GM19025 (cell line): ENCODE measurements around the gene NPC1.

Experiments
- ATAC-seq: cut with Tn5 transposase; IDR thresholded peaks from one replicate; pipeline ENCODE4 v1.9.1; 2021; ENCODE audit warnings: mild to moderate bottlenecking, low read depth, moderate library complexity; ENCODE audit not compliant: unreplicated experiment

Gene NPC1

DNA sequence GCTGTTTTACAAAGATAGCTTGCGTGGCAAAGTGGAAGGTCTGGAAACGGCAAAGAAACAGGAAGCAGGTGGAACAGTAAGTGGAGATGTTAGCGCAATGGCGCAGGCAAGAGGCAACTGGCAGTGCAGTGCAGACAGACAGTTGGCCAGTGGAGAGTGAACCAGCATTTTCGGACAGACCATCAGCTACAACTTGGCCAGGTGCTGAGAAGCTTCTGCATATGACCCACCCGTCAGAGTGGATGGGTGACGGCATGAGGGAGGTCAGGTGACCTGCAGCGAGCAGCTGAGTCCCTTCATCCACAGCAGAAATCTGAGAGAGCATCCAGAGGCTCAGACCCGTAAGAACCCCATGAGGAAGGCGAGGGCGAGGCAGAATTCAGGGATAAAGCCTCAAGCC, 33.8 kb downstream of the NPC1 start:
- no peak for ATAC-seq

DNA sequence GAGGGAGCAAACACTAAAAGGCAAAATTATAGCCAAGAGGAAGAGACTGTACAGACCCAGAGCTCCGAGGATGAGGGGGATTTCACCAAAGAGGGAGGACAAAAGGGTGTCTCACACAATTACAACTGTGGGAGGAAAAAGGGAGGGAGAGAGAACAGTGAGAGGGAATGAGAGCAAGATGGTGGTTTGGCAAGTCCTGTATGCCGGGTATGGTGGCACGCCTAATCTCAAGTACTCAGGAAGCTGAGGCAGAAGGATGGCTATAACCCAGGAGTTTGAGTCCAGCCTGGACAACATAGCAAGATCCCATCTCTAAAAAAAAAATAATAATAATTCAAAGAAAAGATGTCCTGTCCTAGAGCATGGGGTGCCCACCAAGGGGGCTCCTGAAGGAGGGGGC, 34.3 kb downstream of the NPC1 start:
- ATAC-seq: no peak

DNA sequence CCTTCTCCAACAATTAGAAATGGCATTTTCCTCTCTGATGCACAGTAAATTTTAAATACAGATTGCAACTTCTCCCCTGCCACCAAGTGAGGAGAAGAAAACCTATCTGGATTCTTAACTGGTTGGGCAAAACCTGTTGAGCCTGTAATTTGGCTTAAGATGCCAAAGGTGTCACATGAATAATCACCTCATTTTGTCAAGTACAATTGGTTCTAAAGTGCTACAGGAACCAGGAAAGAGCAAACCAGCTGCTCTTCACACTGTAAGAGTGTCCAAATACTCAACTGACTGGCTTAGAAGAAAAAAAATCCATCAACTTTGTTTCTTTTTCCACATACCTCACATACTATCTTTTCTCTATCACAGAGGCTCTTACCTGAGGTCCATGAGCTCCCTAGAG, 35.4 kb downstream of the NPC1 start:
- no peak for ATAC-seq

DNA sequence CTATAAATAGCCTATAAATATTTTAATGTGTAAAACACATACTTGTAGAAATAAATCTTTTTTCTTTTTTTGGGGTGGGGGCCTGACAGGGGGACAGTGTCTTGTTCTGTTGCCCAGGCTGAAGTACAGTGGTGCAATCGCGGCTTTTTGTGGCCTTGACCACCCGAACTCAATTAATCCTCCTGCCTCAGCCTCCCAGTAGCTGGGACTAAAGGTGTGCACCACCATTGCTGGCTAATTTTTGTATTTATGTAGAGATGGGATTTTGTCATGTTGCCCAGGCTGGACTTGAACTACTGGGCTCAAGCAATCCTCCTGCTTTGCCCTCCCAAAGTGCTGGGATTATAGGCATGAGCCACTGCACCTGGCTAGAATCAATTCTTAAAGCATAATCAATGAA, 37.6 kb downstream of the NPC1 start:
- ATAC-seq: no peak

DNA sequence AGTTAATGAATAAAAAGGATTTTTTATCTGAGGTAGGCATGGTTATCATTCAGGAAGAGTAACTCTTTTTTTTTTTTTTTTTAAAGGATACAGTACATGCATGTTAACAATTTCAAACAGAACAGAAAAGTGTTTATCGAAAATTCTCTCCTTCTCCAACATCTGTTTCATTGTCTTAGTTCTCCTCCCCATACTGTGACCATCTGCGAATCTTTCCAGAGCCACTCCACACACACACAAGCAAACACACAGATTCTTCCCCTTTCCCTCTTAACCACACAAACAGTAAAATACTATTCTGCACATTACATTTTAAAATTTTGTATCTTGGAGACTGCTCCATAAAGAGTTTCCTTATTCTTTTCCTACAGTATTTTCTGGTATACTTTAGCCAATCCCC, 38.0 kb downstream of the NPC1 start:
- no peak for ATAC-seq

DNA sequence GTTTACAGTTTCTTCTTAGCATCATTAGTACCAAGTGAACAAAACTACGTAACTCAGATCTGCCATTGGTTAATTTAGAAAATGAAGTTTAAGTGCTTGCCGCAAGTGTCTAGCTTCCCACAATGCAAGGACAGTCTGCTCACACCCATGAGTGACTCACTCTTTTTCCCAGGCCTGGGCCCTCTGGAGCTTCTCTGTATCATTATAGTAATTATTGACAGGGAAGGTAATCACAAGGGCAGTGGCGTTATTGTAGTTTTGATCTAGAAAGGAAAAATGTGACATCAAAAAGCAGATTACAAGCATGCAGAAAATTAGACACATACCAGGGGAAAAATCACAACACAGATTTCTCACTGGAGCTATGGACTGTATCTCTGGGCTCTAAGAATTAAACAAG, 38.5 kb downstream of the NPC1 start:
- ATAC-seq: no peak

DNA sequence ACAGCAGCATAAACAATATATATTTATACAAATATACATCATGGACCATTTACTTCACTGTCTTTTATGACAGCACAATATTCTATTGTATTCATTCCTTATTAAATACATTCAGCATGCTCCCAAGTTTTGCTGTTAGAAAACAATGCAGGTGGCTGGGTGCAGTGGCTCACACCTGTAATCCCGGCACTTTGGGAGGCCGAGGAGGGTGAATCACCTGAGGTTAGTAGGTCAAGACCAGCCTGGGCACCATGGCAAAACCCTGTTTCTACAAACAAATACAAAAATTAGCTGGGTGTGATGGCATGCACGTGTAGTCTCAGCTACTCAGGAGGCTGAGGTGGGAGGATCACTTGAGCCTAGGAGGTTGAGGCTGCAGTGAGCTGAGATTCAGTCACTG, 39.0 kb downstream of the NPC1 start:
- no peak for ATAC-seq

DNA sequence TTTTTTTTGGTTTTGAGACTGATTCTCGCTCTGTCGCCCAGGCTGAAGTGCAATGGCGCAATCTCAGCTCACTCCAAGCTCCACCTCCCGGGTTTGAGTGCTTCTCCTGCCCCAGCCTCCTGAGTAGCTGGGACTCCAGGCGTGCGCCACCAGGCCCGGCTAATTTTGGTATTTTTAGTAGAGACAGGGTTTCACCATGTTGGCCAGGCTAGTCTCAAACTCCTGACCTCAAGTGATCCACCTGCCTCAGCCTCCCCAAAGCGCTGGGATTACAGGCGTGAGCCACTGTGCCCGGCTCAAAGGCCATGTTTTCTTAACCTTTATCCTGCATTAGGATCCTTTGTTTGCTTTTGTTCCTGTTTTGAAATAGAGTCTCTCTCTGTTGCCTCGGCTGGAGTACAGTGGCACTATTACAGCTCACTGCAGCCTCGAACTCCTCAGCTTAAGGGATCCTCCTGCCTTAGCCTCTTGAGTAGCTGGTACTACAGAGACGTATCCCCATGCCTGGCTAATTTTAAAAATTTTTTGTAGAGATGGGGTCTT, 41.0 kb downstream of the NPC1 start:
- ATAC-seq: no peak

DNA sequence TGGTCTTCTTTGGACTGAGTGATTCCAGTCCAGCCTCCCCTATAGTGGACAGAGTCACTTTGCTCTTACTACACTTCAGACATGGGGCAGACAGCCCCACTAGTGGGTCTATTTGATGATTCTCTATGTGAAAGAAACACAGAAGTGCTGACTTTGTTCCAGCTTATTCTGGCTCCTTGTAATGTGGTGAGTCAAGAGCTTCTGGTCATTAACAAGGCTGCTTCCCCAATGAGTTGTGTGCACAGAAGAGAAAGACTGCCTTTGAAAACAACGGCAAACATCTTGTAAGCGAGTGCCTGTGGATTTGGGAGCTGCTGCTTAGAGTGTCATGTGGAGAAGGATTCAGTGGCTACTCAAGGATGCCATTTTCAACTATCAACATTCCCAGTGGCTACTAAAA, 43.8 kb downstream of the NPC1 start:
- no peak for ATAC-seq

DNA sequence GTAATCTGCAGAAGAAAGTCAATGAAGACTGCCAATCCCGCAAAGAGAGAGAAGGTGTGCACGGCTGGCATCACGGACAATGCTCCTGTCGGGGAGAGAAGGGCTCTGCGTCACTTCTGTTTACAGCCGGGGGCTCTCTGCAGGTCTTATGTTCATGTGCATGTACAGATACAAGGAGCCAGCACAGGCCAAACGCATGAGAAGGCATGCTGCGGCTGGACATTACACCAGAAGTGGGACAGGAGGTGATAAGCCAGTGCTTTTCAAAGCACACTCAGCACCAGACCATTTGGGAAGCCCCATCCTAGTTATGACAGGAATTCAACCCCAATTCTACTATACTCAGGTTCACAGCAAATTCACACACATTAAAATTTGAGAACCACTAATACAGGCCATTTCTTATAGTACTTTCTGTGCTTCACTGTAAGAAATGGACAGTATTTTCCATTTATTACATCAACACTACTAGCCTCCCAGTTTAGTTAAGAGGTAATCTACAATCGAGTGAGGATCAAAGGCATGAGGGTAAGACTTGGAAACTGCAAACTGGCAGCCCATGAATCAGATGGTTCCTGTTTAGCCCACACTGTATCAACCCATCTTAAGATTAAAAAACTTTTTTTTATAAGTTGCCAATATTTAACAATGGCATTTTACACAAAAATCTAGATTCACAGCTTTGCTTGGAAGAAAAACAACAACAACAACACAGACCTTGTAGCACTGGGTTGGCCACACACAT, 44.8 kb downstream of the NPC1 start:
- no peak for ATAC-seq

DNA sequence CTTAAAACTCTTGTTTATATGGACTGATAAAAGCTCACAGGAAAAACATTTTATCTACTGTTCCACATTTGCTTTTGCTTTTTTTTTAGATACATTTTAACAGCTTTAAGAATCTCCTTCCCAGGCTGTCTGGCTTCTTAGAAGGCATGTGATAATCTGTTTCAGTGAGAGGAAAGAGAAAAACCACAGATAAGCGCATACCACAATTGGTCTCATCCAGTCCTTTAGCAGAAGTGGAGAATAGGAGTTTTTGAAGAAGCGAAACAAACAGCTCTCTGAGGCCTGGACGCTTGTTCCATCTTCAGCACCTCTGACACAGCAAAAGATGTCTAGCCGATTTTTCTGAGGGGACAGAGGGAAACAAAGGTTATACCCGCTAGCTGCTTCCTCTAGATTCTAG, 45.4 kb downstream of the NPC1 start:
- ATAC-seq: no peak

DNA sequence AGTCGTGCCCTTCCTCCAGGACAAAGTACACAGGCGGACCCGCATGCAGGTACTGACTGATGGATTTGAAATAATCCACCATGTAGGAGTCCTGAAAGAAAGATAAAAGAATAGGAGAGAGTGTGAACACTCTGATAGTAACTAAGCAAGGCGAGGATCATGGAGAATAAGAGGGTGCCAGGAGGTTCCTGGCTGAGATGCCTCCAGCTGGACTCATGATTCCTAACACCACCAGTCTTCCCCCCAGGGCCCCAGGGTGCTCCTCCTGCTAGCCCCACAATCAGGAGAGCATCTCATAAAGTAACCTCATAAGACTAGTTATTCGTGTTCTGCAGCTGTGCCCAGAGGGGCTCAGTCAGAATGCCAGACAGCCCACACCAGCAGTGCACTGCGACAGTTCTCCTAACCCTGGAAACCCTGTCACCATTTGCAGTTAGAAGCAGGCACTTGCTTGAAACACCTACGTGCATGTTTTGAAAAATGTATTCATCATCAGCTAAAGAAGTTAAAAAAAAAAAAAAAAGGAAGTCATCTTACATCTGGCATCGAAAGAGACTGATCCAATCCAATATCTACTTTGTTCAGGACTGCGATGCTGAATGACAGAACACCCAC, 46.3 kb downstream of the NPC1 start:
- no peak for ATAC-seq

DNA sequence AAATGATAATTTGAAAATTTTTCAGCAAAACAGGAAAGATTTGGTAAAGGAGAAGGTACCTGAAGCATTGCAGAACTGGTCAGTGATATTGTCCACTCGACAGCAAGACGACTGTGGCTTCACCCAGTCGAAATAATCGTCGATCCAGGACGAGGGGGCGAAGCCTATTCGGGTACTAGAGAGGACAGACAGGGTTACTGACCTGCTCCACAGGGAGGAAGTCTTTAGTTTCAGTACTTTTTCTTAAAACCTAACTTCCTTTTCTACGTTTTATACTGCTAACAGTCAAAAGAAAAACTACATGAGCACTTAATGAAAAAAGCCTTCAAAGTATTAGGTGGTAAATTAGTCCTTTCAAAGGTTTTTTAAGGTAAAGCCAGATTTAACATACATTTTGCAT, 47.0 kb downstream of the NPC1 start:
- no peak for ATAC-seq

DNA sequence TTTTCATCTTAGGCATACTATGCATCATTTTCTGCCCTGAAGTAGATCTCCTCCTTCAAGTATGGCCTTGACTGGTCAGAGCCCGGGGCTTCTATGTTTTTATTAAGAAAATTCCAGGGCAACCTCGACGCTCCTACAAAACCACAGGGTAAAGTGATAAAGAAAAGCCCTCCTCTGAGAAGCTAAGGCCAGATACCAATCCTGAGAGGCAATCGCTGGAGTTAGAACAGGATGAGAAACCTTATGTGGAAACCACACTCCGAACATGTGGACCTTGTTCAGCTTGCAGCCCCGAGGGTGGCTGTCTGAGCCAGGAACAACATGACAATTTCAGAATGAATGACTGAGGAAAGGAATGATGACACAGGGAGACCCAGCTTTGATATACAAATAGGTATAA, 47.4 kb downstream of the NPC1 start:
- no peak for ATAC-seq

DNA sequence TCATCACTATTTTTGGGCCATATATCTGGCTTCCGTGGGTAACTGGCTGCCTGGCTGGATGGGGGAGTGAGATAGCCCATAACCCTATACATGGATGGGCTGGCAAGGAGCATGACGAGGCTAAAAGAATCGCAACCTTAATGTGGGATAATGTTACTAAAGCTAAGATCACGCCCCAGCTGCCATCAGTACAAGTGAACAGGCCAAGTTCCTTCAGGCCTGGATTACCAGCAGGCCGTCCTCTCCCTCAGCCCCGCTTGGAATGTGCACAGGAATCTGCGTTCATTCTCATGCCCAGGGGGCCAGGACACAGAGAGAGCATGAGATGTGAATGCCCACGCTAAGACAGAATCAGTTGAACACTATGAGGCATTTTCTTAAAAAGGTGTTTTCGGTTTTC, 48.3 kb downstream of the NPC1 start:
- no peak for ATAC-seq

DNA sequence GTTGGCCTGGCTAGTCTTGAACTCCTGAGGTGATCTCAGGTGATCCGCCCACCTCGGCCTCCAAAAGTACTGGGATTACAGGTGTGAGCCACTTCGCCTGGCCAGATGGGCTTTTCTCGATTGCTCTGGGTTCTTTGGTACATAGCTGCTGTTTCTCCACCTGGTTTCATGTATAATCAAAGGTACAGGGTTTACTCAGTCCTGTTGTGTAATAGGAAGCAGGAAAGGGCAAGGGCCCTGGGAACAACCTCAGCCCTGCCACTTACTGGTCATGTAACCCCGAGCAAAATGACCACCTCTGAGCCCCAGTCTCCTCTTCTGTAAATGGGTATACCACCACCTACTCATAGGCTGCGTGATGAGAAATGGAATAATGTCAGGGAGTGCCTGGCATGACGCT, 49.0 kb downstream of the NPC1 start:
- ATAC-seq: no peak

DNA sequence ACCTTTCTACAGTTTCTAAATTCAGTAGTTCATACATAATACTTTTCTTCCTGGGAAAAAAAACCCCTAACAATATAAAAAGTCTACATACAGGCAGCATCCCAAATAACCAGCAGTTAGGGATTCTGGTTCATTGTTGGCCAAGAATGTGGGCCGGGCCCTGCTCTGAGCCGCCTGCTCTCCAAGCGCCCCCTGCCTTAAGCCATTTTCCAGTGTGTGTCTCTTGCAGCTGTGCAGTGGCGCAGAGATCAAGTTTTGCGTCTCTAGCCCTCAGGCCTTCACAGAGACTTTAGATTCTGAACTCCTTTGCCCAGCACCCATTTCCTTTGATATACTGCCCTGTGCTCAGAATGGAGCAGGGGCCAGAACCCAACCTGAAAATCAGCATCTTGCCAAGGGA, 50.1 kb downstream of the NPC1 start:
- no peak for ATAC-seq

DNA sequence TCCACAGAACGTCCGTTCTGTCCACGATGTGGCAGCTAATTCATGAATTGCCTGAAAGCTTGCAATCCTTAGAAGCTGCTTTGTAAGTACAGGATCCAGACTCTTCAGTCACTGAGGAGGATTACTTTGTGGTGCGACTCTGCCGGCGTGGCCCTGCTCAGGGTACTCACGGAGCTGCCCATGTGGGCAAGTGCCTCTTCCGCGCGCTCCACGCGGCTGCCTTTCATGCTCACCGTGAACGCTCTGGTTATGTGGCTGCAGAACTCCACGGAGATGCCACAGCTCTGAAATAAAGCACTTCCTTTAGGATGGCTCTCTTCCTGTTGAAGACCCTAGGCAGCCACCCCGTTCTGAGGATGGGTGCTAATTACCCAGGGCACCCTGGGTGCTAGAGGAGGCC, 52.0 kb downstream of the NPC1 start:
- no peak for ATAC-seq

DNA sequence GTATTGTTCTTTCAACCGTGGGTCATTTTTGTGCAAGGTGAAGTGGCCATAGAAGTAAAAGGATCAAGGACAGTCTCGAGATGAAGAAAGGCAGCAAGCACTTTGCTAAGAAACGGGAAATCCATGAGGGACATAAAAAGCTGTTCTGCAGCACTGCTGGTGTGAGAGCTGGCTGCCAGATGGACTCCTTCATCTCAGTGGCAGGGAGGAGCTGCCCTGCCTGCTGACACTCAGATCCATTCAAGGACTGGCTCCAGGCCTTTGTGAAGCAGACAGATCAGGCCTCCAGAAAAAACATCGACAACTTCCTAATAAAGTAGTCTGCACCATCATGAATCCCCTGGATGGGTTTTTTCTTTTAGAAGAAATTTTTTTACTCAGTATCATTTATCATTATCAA, 53.5 kb downstream of the NPC1 start:
- no peak for ATAC-seq

DNA sequence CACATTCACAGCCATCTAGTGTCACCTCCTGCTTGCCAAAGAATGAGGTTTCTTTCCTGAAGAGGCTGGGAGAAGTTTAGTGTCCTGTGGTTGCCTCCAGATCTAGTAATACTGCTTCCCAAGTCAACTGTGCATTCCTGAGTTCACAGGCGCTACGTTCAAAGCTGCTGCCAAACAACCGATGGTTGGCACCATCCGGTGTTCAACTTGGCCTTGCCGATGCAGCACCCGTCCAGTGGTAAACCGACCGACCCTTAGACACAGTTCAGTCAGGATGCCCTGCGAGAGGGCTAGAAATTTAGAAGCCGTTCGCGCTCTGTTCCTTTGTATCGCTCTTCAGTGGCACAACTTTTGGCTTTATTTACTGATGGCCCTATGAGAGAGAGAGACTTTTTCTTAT, 54.4 kb downstream of the NPC1 start:
- ATAC-seq: no peak

DNA sequence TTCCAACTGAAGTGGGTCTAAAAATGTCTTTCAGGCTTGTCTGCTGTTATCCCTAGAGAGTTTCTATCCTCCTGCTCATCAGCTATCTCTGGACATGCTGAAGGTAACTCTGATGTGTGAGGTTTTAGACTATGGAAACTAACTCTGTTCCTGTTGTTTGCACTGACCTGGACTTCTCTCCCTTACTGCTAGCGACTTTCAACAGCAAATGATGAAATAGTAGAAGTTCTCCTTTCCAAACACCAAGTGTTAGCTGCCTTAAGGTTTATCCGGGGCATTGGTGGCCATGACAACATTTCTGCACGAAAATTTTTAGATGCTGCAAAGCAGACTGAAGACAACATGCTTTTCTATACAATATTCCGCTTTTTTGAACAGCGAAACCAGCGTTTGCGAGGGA, 56.1 kb downstream of the NPC1 start:
- no peak for ATAC-seq

DNA sequence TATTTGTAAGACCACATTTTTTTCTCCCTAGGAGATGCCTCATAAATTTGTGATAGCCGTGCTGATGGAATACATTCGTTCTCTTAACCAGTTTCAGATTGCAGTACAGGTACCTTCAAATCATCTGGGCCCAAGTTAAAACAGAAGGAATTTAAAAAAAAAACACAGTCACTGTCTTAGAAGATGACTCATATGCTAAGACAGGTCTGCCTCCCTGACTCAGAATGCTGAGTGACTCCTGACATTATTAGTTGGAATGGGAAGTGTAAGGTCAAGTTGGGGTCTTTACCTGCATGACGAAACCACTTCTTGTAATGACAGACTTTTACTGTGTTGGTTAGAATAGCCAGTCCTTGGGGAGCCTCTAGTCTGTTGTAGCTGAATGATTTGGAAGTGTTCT, 56.7 kb downstream of the NPC1 start:
- ATAC-seq: no peak
